Activated naive CD8-positive, alpha-beta T cell treated with anti-CD3 and anti-CD28 coated beads, Interleukin-2, amount 10 ng/mL, durations not matched to agents 7 days and 5 days (primary cell): ENCODE measurements around the gene NMNAT2. TPM values are rescaled to one million over a fixed set of nuclear protein-coding genes. Genes with fewer than 3 reads are reported as not detected.

ENCODE experiments used
- ATAC-seq: fragments of 150-1000 bp; cut with Tn5 transposase; one replicate; pipeline ENCODE4 v1.10.0; 2021; ENCODE audit warnings: low read depth, moderate library complexity
- POLR2A ChIA-PET: fragments of 350-600 bp; sonication (Branson Sonifier 250); formaldehyde crosslinking; loops from one replicate; lab custom pipeline; 2021; ENCODE audit warnings: antibody characterized with exemption; lab: Charles Lee
- DNase-seq: peaks from one replicate; pipeline ENCODE4 v3.0.0; 2021
- H3K27ac Mint-ChIP-seq: one replicate; pipeline ENCODE4 v1.8.0; 2022; ENCODE audit warnings: mild to moderate bottlenecking, mixed read lengths
- H3K27me3 Mint-ChIP-seq: one replicate; pipeline ENCODE4 v1.8.0; 2022; ENCODE audit warnings: mild to moderate bottlenecking, moderate library complexity, mixed read lengths
- H3K36me3 Mint-ChIP-seq: one replicate; pipeline ENCODE4 v1.8.0; 2021; ENCODE audit warnings: mild to moderate bottlenecking, mixed read lengths
- H3K4me1 Mint-ChIP-seq: one replicate; pipeline ENCODE4 v1.8.0; 2021; ENCODE audit warnings: mixed read lengths
- H3K4me3 Mint-ChIP-seq: one replicate; pipeline ENCODE4 v1.8.0; 2022; ENCODE audit warnings: mild to moderate bottlenecking, moderate library complexity, mixed read lengths
- H3K9me3 Mint-ChIP-seq: one replicate; pipeline ENCODE4 v1.8.0; 2021; ENCODE audit warnings: mixed read lengths
- total RNA-seq, 2 experiments: library from RNA; stranded (reverse); gene quantifications; one replicate each; pipeline ENCODE4 v1.2.3, GENCODE V29; 2021

Gene NMNAT2
- total RNA-seq, 2 experiments from 2014 or later = not detected

GRCh38 chr1:183231545-183231944, 186.6 kb downstream of the NMNAT2 start:
- Mint-ChIP-seq H3K27me3 (no peaks in the 10 kb centered on the region), H3K4me1 (peaks cover 8% of the 10 kb centered on the region), H3K4me3 (no peak overlapping the region), H3K36me3 (no peaks in the 10 kb centered on the region), H3K9me3 (no peaks in the 10 kb centered on the region), H3K27ac (no peak overlapping the region)
- ATAC-seq = no peak
- DNase-seq = no peak
- POLR2A ChIA-PET = no interaction called here

- H3K27me3 Mint-ChIP-seq = no peaks in the 10 kb centered on the region
- H3K36me3 Mint-ChIP-seq = no peaks in the 10 kb centered on the region
- POLR2A ChIA-PET = no interaction called here
- peaks cover 8% of the 10 kb centered on the region for H3K4me1 Mint-ChIP-seq
- DNase-seq (no peak), ATAC-seq (no peak)
- H3K4me3 Mint-ChIP-seq = no peak overlapping the region
- H3K9me3 Mint-ChIP-seq = no peaks in the 10 kb centered on the region
- H3K27ac Mint-ChIP-seq = no peak overlapping the region
Measured at GRCh38 chr1:183230413-183230812, 187.8 kb downstream of the NMNAT2 start.

GRCh38 chr1:183228347-183229220, 189.6 kb downstream of the NMNAT2 start:
- H3K36me3 Mint-ChIP-seq = no peaks in the 10 kb centered on the region
- DNase-seq = no peak
- peaks cover 3% of the 10 kb centered on the region for H3K27me3 Mint-ChIP-seq
- H3K4me3 Mint-ChIP-seq = no peak overlapping the region
- H3K9me3 Mint-ChIP-seq = no peaks in the 10 kb centered on the region
- peaks cover 8% of the 10 kb centered on the region for H3K4me1 Mint-ChIP-seq
- POLR2A ChIA-PET = no interaction called here
- no peak overlapping the region for H3K27ac Mint-ChIP-seq
- peak; percentile 22 for ATAC-seq

GRCh38 chr1:183227422-183228346, 190.5 kb downstream of the NMNAT2 start:
- POLR2A ChIA-PET = no interaction called here
- peak; percentile 60 for ATAC-seq
- H3K27me3 Mint-ChIP-seq = peaks cover 3% of the 10 kb centered on the region
- peaks cover 8% of the 10 kb centered on the region for H3K4me1 Mint-ChIP-seq
- H3K9me3 Mint-ChIP-seq = no peaks in the 10 kb centered on the region
- H3K4me3 Mint-ChIP-seq = no peak overlapping the region
- no peak overlapping the region for H3K27ac Mint-ChIP-seq
- DNase-seq = peak; percentile 59
- H3K36me3 Mint-ChIP-seq = no peaks in the 10 kb centered on the region

GRCh38 chr1:183226963-183227362, 191.2 kb downstream of the NMNAT2 start:
- DNase-seq = no peak
- H3K27ac Mint-ChIP-seq = peak overlapping the region; percentile 51
- no peaks in the 10 kb centered on the region for H3K9me3 Mint-ChIP-seq
- no peak for ATAC-seq
- H3K27me3 Mint-ChIP-seq = peaks cover 3% of the 10 kb centered on the region
- H3K4me1 Mint-ChIP-seq = peaks cover 8% of the 10 kb centered on the region
- H3K4me3 Mint-ChIP-seq = peak overlapping the region; percentile 4
- POLR2A ChIA-PET = no interaction called here
- no peaks in the 10 kb centered on the region for H3K36me3 Mint-ChIP-seq

- DNase-seq (no peak), ATAC-seq (no peak)
- Mint-ChIP-seq H3K27me3 (peaks cover 3% of the 10 kb centered on the region), H3K27ac (no peak overlapping the region), H3K4me3 (no peak overlapping the region), H3K9me3 (no peaks in the 10 kb centered on the region), H3K4me1 (peaks cover 8% of the 10 kb centered on the region), H3K36me3 (no peaks in the 10 kb centered on the region)
- POLR2A ChIA-PET = no interaction called here
Measured at GRCh38 chr1:183226361-183226760, 191.8 kb downstream of the NMNAT2 start.

GRCh38 chr1:183223467-183223866, 194.7 kb downstream of the NMNAT2 start:
- ATAC-seq = no peak
- no peaks in the 10 kb centered on the region for H3K9me3 Mint-ChIP-seq
- H3K4me1 Mint-ChIP-seq = peaks cover 21% of the 10 kb centered on the region
- no peak overlapping the region for H3K27ac Mint-ChIP-seq
- DNase-seq = no peak
- H3K27me3 Mint-ChIP-seq = peaks cover 5% of the 10 kb centered on the region
- no peaks in the 10 kb centered on the region for H3K36me3 Mint-ChIP-seq
- POLR2A ChIA-PET = no interaction called here
- H3K4me3 Mint-ChIP-seq = no peak overlapping the region

GRCh38 chr1:183222909-183223308, 195.3 kb downstream of the NMNAT2 start:
- H3K9me3 Mint-ChIP-seq = no peaks in the 10 kb centered on the region
- peaks cover 22% of the 10 kb centered on the region for H3K4me1 Mint-ChIP-seq
- peaks cover 5% of the 10 kb centered on the region for H3K27me3 Mint-ChIP-seq
- DNase-seq = no peak
- H3K27ac Mint-ChIP-seq = no peak overlapping the region
- ATAC-seq = no peak
- H3K4me3 Mint-ChIP-seq = no peak overlapping the region
- H3K36me3 Mint-ChIP-seq = no peaks in the 10 kb centered on the region
- POLR2A ChIA-PET = no interaction called here

- POLR2A ChIA-PET = interaction anchor here (0.8 to 1.0 kb wide), 3 partner anchors 10 to 31 kb away, joined by 3 to 4 read pairs (median 3); no protein-coding TSS in a partner anchor
- Mint-ChIP-seq H3K27ac (peak overlapping the region; percentile 74), H3K36me3 (no peaks in the 10 kb centered on the region), H3K27me3 (peaks cover 3% of the 10 kb centered on the region), H3K9me3 (no peaks in the 10 kb centered on the region), H3K4me3 (peak overlapping the region; percentile 46), H3K4me1 (peaks cover 14% of the 10 kb centered on the region)
- ATAC-seq (no peak), DNase-seq (no peak)
Measured at GRCh38 chr1:183219616-183220009, 198.6 kb downstream of the NMNAT2 start.

- POLR2A ChIA-PET = interaction anchor here (0.8 to 1.0 kb wide), 3 partner anchors 9 to 30 kb away, joined by 3 to 4 read pairs (median 3); no protein-coding TSS in a partner anchor
- H3K36me3 Mint-ChIP-seq = no peaks in the 10 kb centered on the region
- peak; percentile 95 for ATAC-seq
- H3K9me3 Mint-ChIP-seq = no peaks in the 10 kb centered on the region
- H3K4me3 Mint-ChIP-seq = peak overlapping the region; percentile 46
- peak; percentile 60 for DNase-seq
- H3K27me3 Mint-ChIP-seq = peaks cover 7% of the 10 kb centered on the region
- peak overlapping the region; percentile 74 for H3K27ac Mint-ChIP-seq
- peaks cover 14% of the 10 kb centered on the region for H3K4me1 Mint-ChIP-seq
Measured at GRCh38 chr1:183218971-183219615, 199.1 kb downstream of the NMNAT2 start.

GRCh38 chr1:183218027-183218618, 200.1 kb downstream of the NMNAT2 start:
- ATAC-seq = no peak
- no peaks in the 10 kb centered on the region for H3K9me3 Mint-ChIP-seq
- POLR2A ChIA-PET = no interaction called here
- no peak overlapping the region for H3K4me3 Mint-ChIP-seq
- peak overlapping the region; percentile 74 for H3K27ac Mint-ChIP-seq
- no peaks in the 10 kb centered on the region for H3K36me3 Mint-ChIP-seq
- peaks cover 12% of the 10 kb centered on the region for H3K27me3 Mint-ChIP-seq
- peaks cover 14% of the 10 kb centered on the region for H3K4me1 Mint-ChIP-seq
- no peak for DNase-seq

- Mint-ChIP-seq H3K4me3 (no peak overlapping the region), H3K36me3 (no peaks in the 10 kb centered on the region), H3K9me3 (no peaks in the 10 kb centered on the region), H3K4me1 (peaks cover 16% of the 10 kb centered on the region), H3K27me3 (peaks cover 16% of the 10 kb centered on the region), H3K27ac (no peak overlapping the region)
- POLR2A ChIA-PET = no interaction called here
- DNase-seq = no peak
- no peak for ATAC-seq
Measured at GRCh38 chr1:183215936-183216335, 202.2 kb downstream of the NMNAT2 start.
